ENCODE measurements around the gene HEPH.
"Not testable (repeated sequence)": the region's sequence is repeated elsewhere in the genome, so short reads cannot be mapped to it uniquely, and the experiment has no call there.

Gene HEPH, protein sequence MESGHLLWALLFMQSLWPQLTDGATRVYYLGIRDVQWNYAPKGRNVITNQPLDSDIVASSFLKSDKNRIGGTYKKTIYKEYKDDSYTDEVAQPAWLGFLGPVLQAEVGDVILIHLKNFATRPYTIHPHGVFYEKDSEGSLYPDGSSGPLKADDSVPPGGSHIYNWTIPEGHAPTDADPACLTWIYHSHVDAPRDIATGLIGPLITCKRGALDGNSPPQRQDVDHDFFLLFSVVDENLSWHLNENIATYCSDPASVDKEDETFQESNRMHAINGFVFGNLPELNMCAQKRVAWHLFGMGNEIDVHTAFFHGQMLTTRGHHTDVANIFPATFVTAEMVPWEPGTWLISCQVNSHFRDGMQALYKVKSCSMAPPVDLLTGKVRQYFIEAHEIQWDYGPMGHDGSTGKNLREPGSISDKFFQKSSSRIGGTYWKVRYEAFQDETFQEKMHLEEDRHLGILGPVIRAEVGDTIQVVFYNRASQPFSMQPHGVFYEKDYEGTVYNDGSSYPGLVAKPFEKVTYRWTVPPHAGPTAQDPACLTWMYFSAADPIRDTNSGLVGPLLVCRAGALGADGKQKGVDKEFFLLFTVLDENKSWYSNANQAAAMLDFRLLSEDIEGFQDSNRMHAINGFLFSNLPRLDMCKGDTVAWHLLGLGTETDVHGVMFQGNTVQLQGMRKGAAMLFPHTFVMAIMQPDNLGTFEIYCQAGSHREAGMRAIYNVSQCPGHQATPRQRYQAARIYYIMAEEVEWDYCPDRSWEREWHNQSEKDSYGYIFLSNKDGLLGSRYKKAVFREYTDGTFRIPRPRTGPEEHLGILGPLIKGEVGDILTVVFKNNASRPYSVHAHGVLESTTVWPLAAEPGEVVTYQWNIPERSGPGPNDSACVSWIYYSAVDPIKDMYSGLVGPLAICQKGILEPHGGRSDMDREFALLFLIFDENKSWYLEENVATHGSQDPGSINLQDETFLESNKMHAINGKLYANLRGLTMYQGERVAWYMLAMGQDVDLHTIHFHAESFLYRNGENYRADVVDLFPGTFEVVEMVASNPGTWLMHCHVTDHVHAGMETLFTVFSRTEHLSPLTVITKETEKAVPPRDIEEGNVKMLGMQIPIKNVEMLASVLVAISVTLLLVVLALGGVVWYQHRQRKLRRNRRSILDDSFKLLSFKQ

DNA sequence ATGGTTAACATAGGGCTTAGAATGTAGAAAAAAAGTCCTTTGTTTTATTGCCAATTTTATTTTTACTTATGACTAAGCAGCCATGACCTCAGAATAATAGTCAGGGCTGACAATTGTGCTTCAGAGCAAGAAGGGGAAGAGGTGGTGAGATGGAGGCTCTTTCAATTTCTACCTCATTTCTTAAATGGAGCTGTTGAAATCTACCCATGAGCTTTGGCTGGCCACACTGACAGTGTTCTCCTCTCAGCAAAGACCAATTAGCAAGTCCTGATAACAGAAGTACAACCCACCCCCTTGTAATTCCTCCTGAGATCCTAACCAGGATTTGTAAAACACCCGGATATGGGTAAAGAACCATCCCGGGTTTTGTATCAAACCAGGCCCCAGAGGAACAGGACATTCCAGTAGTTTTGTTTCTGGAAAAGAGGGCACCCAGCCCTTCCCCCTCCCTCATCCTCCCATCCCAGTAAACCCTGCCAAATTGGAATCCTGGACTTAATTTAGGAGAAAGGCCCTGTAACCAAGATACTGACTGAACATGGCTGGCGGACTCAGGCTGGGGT lies at the start of gene HEPH:
Gene HEPH (plus strand): TSS at position 399 of the 563 bp plus-strand sequence. CDS start 6,324 bp downstream, outside the sequence.
- TF ChIP-seq, protein P1, sequence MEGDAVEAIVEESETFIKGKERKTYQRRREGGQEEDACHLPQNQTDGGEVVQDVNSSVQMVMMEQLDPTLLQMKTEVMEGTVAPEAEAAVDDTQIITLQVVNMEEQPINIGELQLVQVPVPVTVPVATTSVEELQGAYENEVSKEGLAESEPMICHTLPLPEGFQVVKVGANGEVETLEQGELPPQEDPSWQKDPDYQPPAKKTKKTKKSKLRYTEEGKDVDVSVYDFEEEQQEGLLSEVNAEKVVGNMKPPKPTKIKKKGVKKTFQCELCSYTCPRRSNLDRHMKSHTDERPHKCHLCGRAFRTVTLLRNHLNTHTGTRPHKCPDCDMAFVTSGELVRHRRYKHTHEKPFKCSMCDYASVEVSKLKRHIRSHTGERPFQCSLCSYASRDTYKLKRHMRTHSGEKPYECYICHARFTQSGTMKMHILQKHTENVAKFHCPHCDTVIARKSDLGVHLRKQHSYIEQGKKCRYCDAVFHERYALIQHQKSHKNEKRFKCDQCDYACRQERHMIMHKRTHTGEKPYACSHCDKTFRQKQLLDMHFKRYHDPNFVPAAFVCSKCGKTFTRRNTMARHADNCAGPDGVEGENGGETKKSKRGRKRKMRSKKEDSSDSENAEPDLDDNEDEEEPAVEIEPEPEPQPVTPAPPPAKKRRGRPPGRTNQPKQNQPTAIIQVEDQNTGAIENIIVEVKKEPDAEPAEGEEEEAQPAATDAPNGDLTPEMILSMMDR (IDR thresholded peaks at IDR 0.05; ENCODE audit: borderline replicate concordance, control extremely low read depth, extremely low read depth, insufficient read depth, missing control alignments), result no peak
- in situ Hi-C loops (cut with MboI; ENCODE audit: low sequenced_read_pairs, unreplicated experiment), result no loop called here
- peak; percentile 7 for DNase-seq (ENCODE audit: low spot score)

DNA sequence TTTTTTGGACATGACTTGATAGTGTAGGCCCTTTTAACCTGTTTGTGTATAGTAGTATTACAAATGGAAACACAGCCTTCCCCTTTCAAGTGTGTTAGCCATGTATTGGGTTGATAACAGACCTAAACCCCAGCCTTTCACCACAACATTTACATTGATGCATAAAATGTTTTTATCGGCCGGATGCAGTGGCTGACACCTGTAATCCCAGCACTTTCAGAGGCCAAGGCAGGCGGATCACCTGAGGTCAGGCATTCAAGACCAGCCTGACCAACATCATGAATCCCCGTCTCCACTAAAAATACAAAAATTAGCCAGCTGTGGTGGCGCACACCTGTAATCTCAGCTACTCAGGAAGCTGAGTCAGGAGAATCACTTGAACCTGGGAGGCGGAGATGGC lies 45.3 kb upstream of the HEPH start:
- not testable (repeated sequence) for DNase-seq (ENCODE audit: low spot score)
- in situ Hi-C loops (cut with MboI; ENCODE audit: low sequenced_read_pairs, unreplicated experiment), result loop anchor here (25.0 kb wide), 1 partner anchor 531 kb away; no protein-coding TSS in a partner anchor

DNA sequence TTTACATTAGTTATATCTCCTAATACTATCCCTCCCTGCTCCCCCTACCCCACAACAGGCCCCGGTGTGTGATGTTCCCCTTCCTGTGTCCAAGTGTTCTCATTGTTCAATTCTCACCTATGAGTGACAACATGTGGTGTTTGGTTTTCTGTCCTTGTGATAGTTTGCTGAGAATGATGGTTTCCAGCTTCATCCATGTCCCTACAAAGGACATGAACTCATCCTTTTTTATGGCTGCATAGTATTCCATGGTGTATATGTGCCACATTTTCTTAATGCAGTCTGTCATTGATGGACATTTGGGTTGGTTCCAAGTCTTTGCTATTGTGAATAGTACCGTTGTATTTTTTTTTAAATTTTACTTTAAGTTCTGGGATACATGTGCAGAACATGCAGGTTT lies 42.7 kb upstream of the HEPH start:
- in situ Hi-C loops (cut with MboI; ENCODE audit: low sequenced_read_pairs, unreplicated experiment), result loop anchor here (25.0 kb wide), 1 partner anchor 534 kb away; no protein-coding TSS in a partner anchor
- not testable (repeated sequence) for DNase-seq (ENCODE audit: low spot score)

DNA sequence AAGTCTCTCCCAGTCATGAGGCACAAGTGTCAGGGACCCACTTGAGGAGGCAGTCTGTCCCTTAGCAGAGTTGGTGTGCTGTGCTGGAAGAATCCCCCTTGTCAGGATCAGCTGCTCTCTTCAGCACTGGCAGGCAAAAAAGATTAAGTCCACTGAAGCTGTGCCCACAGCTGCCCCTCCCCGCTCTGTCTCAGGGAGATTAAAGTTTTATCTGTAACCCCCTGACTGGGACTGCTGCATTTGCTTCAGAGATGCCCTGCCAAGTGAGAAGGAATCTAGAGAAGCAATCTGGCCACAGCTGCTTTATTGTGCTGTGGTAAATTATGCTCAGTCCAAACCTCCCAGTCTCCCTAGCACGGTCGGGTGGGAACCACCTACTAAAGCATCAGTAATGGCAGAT lies 37.4 kb upstream of the HEPH start:
- no peak for DNase-seq (ENCODE audit: low spot score)
- TF ChIP-seq, protein P1 (IDR thresholded peaks at IDR 0.05; ENCODE audit: borderline replicate concordance, control extremely low read depth, extremely low read depth, insufficient read depth, missing control alignments), result no peak
- in situ Hi-C loops (cut with MboI; ENCODE audit: low sequenced_read_pairs, unreplicated experiment), result no loop called here

DNA sequence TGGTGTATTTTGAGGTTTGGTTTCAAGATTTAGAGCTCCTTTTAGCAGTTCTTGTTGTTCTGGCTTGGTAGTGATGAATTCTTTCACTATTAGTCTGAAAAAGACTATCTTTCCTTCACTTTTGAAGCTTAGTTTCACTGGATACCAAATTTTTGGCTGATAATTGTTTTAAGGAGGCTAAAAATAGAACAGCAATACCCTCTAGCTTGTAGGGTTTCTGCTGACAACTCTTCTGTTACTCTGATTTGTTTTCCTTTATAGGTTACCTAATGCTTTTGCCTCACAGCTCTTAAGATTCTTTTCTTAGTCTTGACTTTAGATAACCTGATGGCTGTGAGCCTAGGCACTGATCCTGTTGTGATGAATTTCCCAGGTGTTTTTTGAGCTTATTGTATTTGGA lies 33.6 kb upstream of the HEPH start:
- in situ Hi-C loops (cut with MboI; ENCODE audit: low sequenced_read_pairs, unreplicated experiment), result no loop called here
- DNase-seq (ENCODE audit: low spot score), result no peak
- TF ChIP-seq, protein P1 (IDR thresholded peaks at IDR 0.05; ENCODE audit: borderline replicate concordance, control extremely low read depth, extremely low read depth, insufficient read depth, missing control alignments), result no peak

DNA sequence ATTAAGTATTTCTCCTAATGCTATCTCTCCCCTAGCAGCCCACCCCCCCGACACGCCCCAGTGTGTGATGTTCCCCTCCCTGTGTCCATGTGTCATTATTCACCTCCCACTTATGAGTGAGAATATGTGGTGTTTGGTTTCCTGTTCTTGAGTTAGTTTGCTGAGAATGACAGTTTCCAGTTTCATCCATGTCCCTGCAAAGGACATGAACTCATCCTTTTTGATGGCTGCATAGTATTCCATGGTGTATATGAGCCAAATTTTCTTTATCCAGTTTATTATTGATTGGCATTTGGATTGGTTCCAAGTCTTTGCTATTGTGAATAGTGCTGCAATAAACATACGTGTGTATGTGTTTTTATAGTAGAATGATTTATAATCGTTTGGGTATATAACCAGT lies 28.8 kb upstream of the HEPH start:
- in situ Hi-C loops (cut with MboI; ENCODE audit: low sequenced_read_pairs, unreplicated experiment); DNase-seq (ENCODE audit: low spot score): not testable (repeated sequence)

DNA sequence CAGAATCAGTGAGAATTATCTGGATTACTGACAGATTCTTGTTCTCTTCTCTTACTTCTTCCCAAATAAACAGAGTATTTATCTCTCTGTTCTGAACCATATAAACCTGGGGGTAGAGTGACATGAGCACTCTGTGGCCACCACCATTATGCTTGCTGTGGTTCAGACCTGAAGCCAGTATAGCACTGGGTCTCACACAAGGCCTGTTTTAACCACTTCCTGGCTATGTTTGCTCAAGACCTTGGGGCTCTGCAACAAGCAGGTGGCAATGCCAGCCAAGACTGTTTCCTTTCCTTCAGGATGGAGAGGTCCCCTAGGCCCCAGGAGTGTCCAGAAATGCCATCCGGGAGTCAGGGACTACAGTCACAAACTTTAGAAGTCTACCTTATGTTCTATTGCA lies 21.7 kb upstream of the HEPH start:
- TF ChIP-seq, protein P1 (IDR thresholded peaks at IDR 0.05; ENCODE audit: borderline replicate concordance, control extremely low read depth, extremely low read depth, insufficient read depth, missing control alignments), result no peak
- in situ Hi-C loops (cut with MboI; ENCODE audit: low sequenced_read_pairs, unreplicated experiment), result no loop called here
- DNase-seq (ENCODE audit: low spot score), result no peak
